Endothelial cell of umbilical vein (primary cell): ENCODE data around the gene ATP11B. TPM values are rescaled to one million over a fixed set of nuclear protein-coding genes. Genes with fewer than 3 reads are reported as not detected.

Source experiments
- BruUV-seq: library from RNA; stranded (reverse); fragments of 400-500 nt; replicated peaks from 2 replicates; lab custom pipeline; 2021; lab: Mats Ljungman, UMichigan
- CTCF ChIA-PET: fragments of 300-600, 350-600 bp; sonication (Branson Sonifier 250); formaldehyde crosslinking; loops from one replicate; lab custom pipeline; 2021; ENCODE audit warnings: antibody characterized with exemption, inconsistent platforms; lab: Charles Lee
- POLR2A ChIA-PET: fragments of 300-600, 350-600 bp; sonication (Branson Sonifier 250); formaldehyde crosslinking; loops from one replicate; lab custom pipeline; 2021; ENCODE audit warnings: antibody characterized with exemption, inconsistent platforms; lab: Charles Lee
- DNase-seq: peaks from one replicate; pipeline ENCODE4 v3.0.0-alpha.2; 2011; ENCODE audit warnings: low read depth, low spot score
- FAIRE-seq: peaks from 2 replicates; lab custom pipeline; 2011; peaks lifted over from hg19 to GRCh38; lab: Jason Lieb, UNC
- H2AFZ ChIP-seq: 2 replicates; pipeline ENCODE4 v1.6.0; 2012; ENCODE audit warnings: low read depth, low read length, control low read depth, inconsistent platforms
- H3K27ac ChIP-seq: 2 replicates; pipeline ENCODE4 v1.5.1; 2011; ENCODE audit warnings: low read depth, mild to moderate bottlenecking, control low read depth, low read length, moderate library complexity; ENCODE audit not compliant: insufficient read depth
- H3K27me3 ChIP-seq, 2 experiments: 2 replicates each; pipeline versions ENCODE4 v1.6.0 to v1.6.1; 2011; ENCODE audit warnings: low read length in 2 of 2, mixed read lengths in 1 of 2; ENCODE audit not compliant: control insufficient read depth in 2 of 2, insufficient read depth in 2 of 2
- H3K36me3 ChIP-seq, 2 experiments: 2 replicates in 1 of 2; 3 replicates in 1 of 2; pipeline ENCODE4 v1.5.1; 2011; ENCODE audit warnings: low read length in 2 of 2, mild to moderate bottlenecking in 1 of 2, moderate library complexity in 1 of 2; ENCODE audit not compliant: control insufficient read depth in 2 of 2, insufficient read depth in 2 of 2; ENCODE audit errors: extremely low read depth in 1 of 2
- H3K4me1 ChIP-seq: 3 replicates; pipeline ENCODE4 v1.5.1; 2011; ENCODE audit warnings: mild to moderate bottlenecking, low read length; ENCODE audit not compliant: control insufficient read depth, insufficient read depth; ENCODE audit errors: extremely low read depth
- H3K4me2 ChIP-seq: 2 replicates; pipeline ENCODE4 v1.6.1; 2011; ENCODE audit warnings: low read length, control low read depth, mixed read lengths; ENCODE audit not compliant: insufficient read depth
- H3K4me3 ChIP-seq, 3 experiments: fragments of 200-600 bp in 1 of 3; sonication (generic), shearing (Covaris generic) in 1 of 3; replicated peaks in 1 of 3; 2 replicates each; pipeline ENCODE4 v1.5.1; 2011 to 2016; ENCODE audit warnings: control low read depth in 3 of 3, low read length in 3 of 3, mild to moderate bottlenecking in 2 of 3, inconsistent platforms in 1 of 3, low read depth in 1 of 3, moderate library complexity in 1 of 3; ENCODE audit not compliant: insufficient read depth in 1 of 3
- H3K79me2 ChIP-seq: 2 replicates; pipeline ENCODE4 v1.6.0; 2012; ENCODE audit warnings: low read length, inconsistent platforms; ENCODE audit not compliant: control insufficient read depth, insufficient read depth
- H3K9ac ChIP-seq: replicated peaks from 2 replicates; pipeline ENCODE3; 2011; ENCODE audit warnings: low read length, control low read depth; ENCODE audit not compliant: insufficient read depth; ENCODE audit errors: extremely low read depth
- H3K9me1 ChIP-seq: replicated peaks from 3 replicates; pipeline ENCODE4 v1.6.0; 2011; ENCODE audit warnings: mild to moderate bottlenecking, low read length; ENCODE audit not compliant: control insufficient read depth, insufficient read depth; ENCODE audit errors: extremely low read depth
- H3K9me3 ChIP-seq: replicated peaks from 2 replicates; pipeline ENCODE4 v1.5.1; 2012; ENCODE audit warnings: low read length, inconsistent platforms; ENCODE audit not compliant: control insufficient read depth, insufficient read depth
- H4K20me1 ChIP-seq: replicated peaks from 2 replicates; pipeline ENCODE3; 2011; ENCODE audit warnings: mild to moderate bottlenecking, low read length; ENCODE audit not compliant: control insufficient read depth, insufficient read depth; ENCODE audit errors: extremely low read depth
- CTCF ChIP-seq, 2 donors: IDR thresholded peaks; 1 replicate in 1 of 2; 2 replicates in 1 of 2; pipeline ENCODE4 v1.5.1; 2011; ENCODE audit warnings: low read length in 2 of 2, mild to moderate bottlenecking in 2 of 2, moderate library complexity in 2 of 2, control low read depth in 1 of 2, inconsistent platforms in 1 of 2, low read depth in 1 of 2; ENCODE audit not compliant: insufficient read depth in 1 of 2; ENCODE audit errors: extremely low read depth in 1 of 2
- EZH2 ChIP-seq: IDR thresholded peaks from 2 replicates; pipeline ENCODE4 v1.6.1; 2012; ENCODE audit warnings: borderline replicate concordance, low read depth, mild to moderate bottlenecking, moderate library complexity, low read length, inconsistent platforms; ENCODE audit not compliant: severe bottlenecking
- FOS ChIP-seq: IDR thresholded peaks from 2 replicates; pipeline ENCODE4 v1.6.1; 2011; ENCODE audit warnings: mild to moderate bottlenecking, low read length, moderate library complexity, borderline replicate concordance; ENCODE audit not compliant: insufficient read depth
- GATA2 ChIP-seq: IDR thresholded peaks from 2 replicates; pipeline ENCODE4 v1.7.0; 2011; ENCODE audit warnings: low read depth, mild to moderate bottlenecking, moderate library complexity, mixed read lengths, low read length; ENCODE audit not compliant: insufficient read length, insufficient read depth
- JUN ChIP-seq: IDR thresholded peaks from 2 replicates; pipeline ENCODE4 v1.6.1; 2011; ENCODE audit warnings: borderline replicate concordance, low read depth; ENCODE audit not compliant: insufficient read length, insufficient read depth
- MAX ChIP-seq: IDR thresholded peaks from 2 replicates; pipeline ENCODE4 v1.6.1; 2011; ENCODE audit not compliant: insufficient read depth, insufficient read length
- MYC ChIP-seq: IDR thresholded peaks from one replicate; pipeline ENCODE4 v1.6.1; 2011; ENCODE audit warnings: mild to moderate bottlenecking, low read depth, low read length
- POLR2A ChIP-seq: IDR thresholded peaks from 2 replicates; pipeline ENCODE4 v1.6.1; 2012; ENCODE audit warnings: low read depth, mild to moderate bottlenecking, control low read depth, low read length
- POLR2AphosphoS5 ChIP-seq: IDR thresholded peaks from 2 replicates; pipeline ENCODE4 v1.6.1; 2012; ENCODE audit warnings: low read depth, mild to moderate bottlenecking, control low read depth, low read length, moderate library complexity; ENCODE audit not compliant: insufficient read depth
- dilution Hi-C: fragments of 300-500 bp; cut with MboI; formaldehyde crosslinking; loops from one replicate; pipeline ENCODE4 v1.15.0; 2019; ENCODE audit warnings: low sequenced_read_pairs; ENCODE audit not compliant: extremely low pct_ligation_motif_present
- intact Hi-C: fragments of 100-400 bp; cut with micrococcal nuclease; formaldehyde crosslinking; loops from one replicate; pipeline ENCODE4 v1.10.0; 2022
- polyA plus RNA-seq, 4 experiments: library from polyadenylated mRNA; depleted of rRNA in 3 of 4; stranded (reverse) in 3 of 4; unstranded in 1 of 4; fragments of >200 nt; gene quantifications; 2 replicates each; pipeline versions ENCODE4 v1.2.1 to v1.2.3, GENCODE V29; 2011 to 2012; ENCODE audit warnings: missing spikeins in 1 of 4
- total RNA-seq: library from RNA; stranded (reverse); gene quantifications from 2 replicates; pipeline ENCODE4 v1.2.3, GENCODE V29; 2021

Gene ATP11B
- total and polyA plus RNA-seq, 2 donors (not counting 3 experiments of a cell fraction or from before 2014, with no cell fraction given), result 10.1 to 49.3 TPM

- no peaks in the 10 kb centered on the region for H4K20me1 ChIP-seq
- H3K36me3 ChIP-seq, result peaks cover 6 to 10% of the 10 kb centered on the region in 2 experiments
- no peaks in the 10 kb centered on the region for H3K4me1 ChIP-seq
- DNase-seq (no peak), FAIRE-seq (no peak)
- ChIA-PET CTCF (no interaction called here), POLR2A (no interaction called here)
- no peak overlapping the region for H3K9ac ChIP-seq
- H3K79me2 ChIP-seq, result no peaks in the 10 kb centered on the region
- H3K9me1 ChIP-seq, result no peaks in the 10 kb centered on the region
- intact Hi-C loops (no loop called here), dilution Hi-C loops (no loop called here)
- H3K4me3 ChIP-seq, result no peak overlapping the region
- no peaks in the 10 kb centered on the region for H3K9me3 ChIP-seq
- H3K27ac ChIP-seq, result no peak overlapping the region
- H2AFZ ChIP-seq, result no peak overlapping the region
- no peaks in the 10 kb centered on the region for H3K27me3 ChIP-seq
- H3K4me2 ChIP-seq, result no peak overlapping the region
- BruUV-seq, result no TSS peak
- no peak for TF ChIP-seq MAX
- TF ChIP-seq POLR2A, result no peak
- no peak for TF ChIP-seq MYC
- TF ChIP-seq POLR2AphosphoS5, result no peak
- TF ChIP-seq CTCF (IDR thresholded peaks at IDR 0.05; ENCODE audit: extremely low read depth in 1 of 2, insufficient read depth in 1 of 2, low read depth in 1 of 2, low read length in 2 of 2), result no peak
- no peak for TF ChIP-seq JUN
- TF ChIP-seq FOS, result no peak
- TF ChIP-seq GATA2, result no peak
- no peak for TF ChIP-seq EZH2
These were observed 156.4 kb downstream of the ATP11B start for GRCh38 chr3:182949688-182950087.
